Stomach (tissue), 4 donors: ENCODE results near the gene AK5.

ENCODE experiments used
- CTCF ChIP-seq, 7 experiments: fragments of 450-650 bp in 4 of 7; fragments of 200-600 bp in 3 of 7; sonication (generic) in 3 of 7; IDR thresholded peaks; one replicate each; pipeline ENCODE4 v1.5.1; 2016 to 2019; ENCODE audit warnings: antibody characterized with exemption in 7 of 7, control low read depth in 2 of 7, mild to moderate bottlenecking in 1 of 7
- EP300 ChIP-seq: sonication (generic); formaldehyde crosslinking; IDR thresholded peaks from one replicate; pipeline ENCODE4 v1.6.1; 2017; ENCODE audit warnings: antibody characterized with exemption
- POLR2A ChIP-seq, 4 donors: fragments of 450-650 bp; IDR thresholded peaks; one replicate each; pipeline ENCODE4 v1.6.1; 2016; ENCODE audit warnings: antibody characterized with exemption in 4 of 4, control low read depth in 2 of 4, mild to moderate bottlenecking in 1 of 4, moderate library complexity in 1 of 4
- POLR2AphosphoS5 ChIP-seq, 3 donors: sonication (generic); formaldehyde crosslinking; IDR thresholded peaks; one replicate each; pipeline ENCODE4 v1.6.1; 2016; ENCODE audit warnings: antibody characterized with exemption in 3 of 3

- TF ChIP-seq CTCF (IDR thresholded peaks at IDR 0.05): no peak
- no peak for TF ChIP-seq POLR2A (IDR thresholded peaks at IDR 0.05)
- no peak for TF ChIP-seq POLR2AphosphoS5 (IDR thresholded peaks at IDR 0.05)
- no peak for TF ChIP-seq EP300
These were observed 507 bp downstream of the AK5 start for GRCh38 chr1:77282187-77282865.
